Activated CD4-positive, CD25-positive, alpha-beta regulatory T cell treated with anti-CD3 and anti-CD28 coated beads, Interleukin-2, amount 50 U/mL, for 16 hours (primary cell): Measurements from ENCODE around the gene SLC22A5.
A peak's percentile ranks its signal among the peaks of the same experiment; 100 is the strongest.

Experiments
- DNase-seq: peaks from one replicate; pipeline ENCODE4 v3.0.0-alpha.2; 2020; ENCODE audit warnings: low read depth, low spot score

Gene SLC22A5

GRCh38 chr5:132365213-132365612, 4.3 kb upstream of the SLC22A5 start:
- DNase-seq, result no peak

GRCh38 chr5:132368186-132368585, 1.3 kb upstream of the SLC22A5 start:
- DNase-seq, result no peak

- DNase-seq, result no peak
These were observed 470 bp upstream of the SLC22A5 start for GRCh38 chr5:132369007-132369473.

GRCh38 chr5:132370181-132370970, 866 bp downstream of the SLC22A5 start:
- no peak for DNase-seq

- no peak for DNase-seq
These were observed 1.6 kb downstream of the SLC22A5 start for GRCh38 chr5:132370971-132371602.

GRCh38 chr5:132371603-132371994, 2.1 kb downstream of the SLC22A5 start:
- DNase-seq, result no peak

GRCh38 chr5:132372127-132372526, 2.6 kb downstream of the SLC22A5 start:
- DNase-seq, result no peak

GRCh38 chr5:132372542-132372941, 3.0 kb downstream of the SLC22A5 start:
- no peak for DNase-seq

GRCh38 chr5:132375957-132376356, 6.4 kb downstream of the SLC22A5 start:
- no peak for DNase-seq

- DNase-seq, result no peak
These were observed 7.5 kb downstream of the SLC22A5 start for GRCh38 chr5:132376694-132377641.

GRCh38 chr5:132377738-132378137, 8.2 kb downstream of the SLC22A5 start:
- no peak for DNase-seq

- no peak for DNase-seq
These were observed 9.1 kb downstream of the SLC22A5 start for GRCh38 chr5:132378580-132378979.

- no peak for DNase-seq
These were observed 10.5 kb downstream of the SLC22A5 start for GRCh38 chr5:132380047-132380446.

GRCh38 chr5:132380741-132381140, 11.2 kb downstream of the SLC22A5 start:
- DNase-seq, result no peak

- DNase-seq, result no peak
These were observed 12.1 kb downstream of the SLC22A5 start for GRCh38 chr5:132381614-132382013.

- no peak for DNase-seq
These were observed 13.8 kb downstream of the SLC22A5 start for GRCh38 chr5:132383261-132383660.

GRCh38 chr5:132383984-132384383, 14.5 kb downstream of the SLC22A5 start:
- DNase-seq, result no peak

GRCh38 chr5:132384506-132385050, 15.1 kb downstream of the SLC22A5 start:
- no peak for DNase-seq

- DNase-seq, result no peak
These were observed 16.0 kb downstream of the SLC22A5 start for GRCh38 chr5:132385326-132386105.

GRCh38 chr5:132386644-132387286, 17.3 kb downstream of the SLC22A5 start:
- peak; percentile 53 for DNase-seq
